Neural crest cell (in vitro differentiated cells): ENCODE results near the gene SLC9C2. TPM values are rescaled to one million over a fixed set of nuclear protein-coding genes. Genes with fewer than 3 reads are reported as not detected.

ENCODE experiments used
- DNase-seq: peaks from one replicate; pipeline ENCODE4 v3.0.0; 2021; ENCODE audit warnings: low read depth, mixed read lengths, low spot score
- H3K27ac Mint-ChIP-seq: one replicate; pipeline ENCODE4 v1.8.0; 2021; ENCODE audit warnings: mild to moderate bottlenecking, mixed read lengths; ENCODE audit not compliant: unreplicated experiment
- H3K27me3 Mint-ChIP-seq: 2 replicates; pipeline ENCODE4 v1.8.0; 2021; ENCODE audit warnings: low read depth, mild to moderate bottlenecking, mixed read lengths
- H3K36me3 Mint-ChIP-seq: 2 replicates; pipeline ENCODE4 v1.8.0; 2021; ENCODE audit warnings: low read depth, mild to moderate bottlenecking, mixed read lengths
- H3K4me1 Mint-ChIP-seq: 2 replicates; pipeline ENCODE4 v1.8.0; 2021; ENCODE audit warnings: mixed read lengths
- H3K4me3 Mint-ChIP-seq: one replicate; pipeline ENCODE4 v1.8.0; 2021; ENCODE audit warnings: mild to moderate bottlenecking, mixed read lengths
- H3K9me3 Mint-ChIP-seq: 2 replicates; pipeline ENCODE4 v1.8.0; 2021; ENCODE audit warnings: mixed read lengths
- total RNA-seq: library from RNA; stranded (reverse); gene quantifications from 2 replicates; pipeline ENCODE4 v1.2.1, GENCODE V29; 2021
- TF ChIP-seq, protein P1 (sequence below): fragments of 200-600 bp; sonication (generic); conservative IDR thresholded peaks from 2 replicates; pipeline ENCODE4 v1.5.0; 2021; ENCODE audit warnings: antibody characterized with exemption, mild to moderate bottlenecking

Gene SLC9C2
- total RNA-seq, 1 donor from 2014 or later = 0.12 TPM

DNA sequence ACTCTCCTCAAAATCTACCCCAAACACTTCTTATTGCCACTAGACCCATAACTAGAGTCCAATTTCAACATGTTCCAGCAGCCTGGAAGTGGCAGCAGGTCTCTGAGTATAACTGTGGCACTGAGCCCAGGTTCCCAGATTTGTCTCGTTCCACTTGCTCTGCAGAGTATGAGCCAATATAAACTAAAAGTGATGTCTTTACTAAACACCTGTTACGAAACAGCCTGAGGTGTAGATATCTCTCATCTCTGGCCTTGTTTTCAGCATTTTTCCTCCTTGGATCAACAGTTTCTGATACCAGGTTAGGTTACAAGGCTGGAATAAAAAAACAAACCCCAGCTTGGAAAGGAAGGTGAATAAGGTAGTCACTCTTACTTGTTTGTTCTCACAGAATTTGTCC is 150.9 kb downstream of the SLC9C2 start:
- peaks cover 8% of the 10 kb centered on the region for H3K36me3 Mint-ChIP-seq
- DNase-seq = no peak
- no peak overlapping the region for H3K27ac Mint-ChIP-seq
- H3K4me3 Mint-ChIP-seq = no peak overlapping the region
- no peaks in the 10 kb centered on the region for H3K4me1 Mint-ChIP-seq
- TF ChIP-seq, protein P1, sequence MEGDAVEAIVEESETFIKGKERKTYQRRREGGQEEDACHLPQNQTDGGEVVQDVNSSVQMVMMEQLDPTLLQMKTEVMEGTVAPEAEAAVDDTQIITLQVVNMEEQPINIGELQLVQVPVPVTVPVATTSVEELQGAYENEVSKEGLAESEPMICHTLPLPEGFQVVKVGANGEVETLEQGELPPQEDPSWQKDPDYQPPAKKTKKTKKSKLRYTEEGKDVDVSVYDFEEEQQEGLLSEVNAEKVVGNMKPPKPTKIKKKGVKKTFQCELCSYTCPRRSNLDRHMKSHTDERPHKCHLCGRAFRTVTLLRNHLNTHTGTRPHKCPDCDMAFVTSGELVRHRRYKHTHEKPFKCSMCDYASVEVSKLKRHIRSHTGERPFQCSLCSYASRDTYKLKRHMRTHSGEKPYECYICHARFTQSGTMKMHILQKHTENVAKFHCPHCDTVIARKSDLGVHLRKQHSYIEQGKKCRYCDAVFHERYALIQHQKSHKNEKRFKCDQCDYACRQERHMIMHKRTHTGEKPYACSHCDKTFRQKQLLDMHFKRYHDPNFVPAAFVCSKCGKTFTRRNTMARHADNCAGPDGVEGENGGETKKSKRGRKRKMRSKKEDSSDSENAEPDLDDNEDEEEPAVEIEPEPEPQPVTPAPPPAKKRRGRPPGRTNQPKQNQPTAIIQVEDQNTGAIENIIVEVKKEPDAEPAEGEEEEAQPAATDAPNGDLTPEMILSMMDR = no peak
- H3K9me3 Mint-ChIP-seq = peaks cover under 1% of the 10 kb centered on the region
- no peaks in the 10 kb centered on the region for H3K27me3 Mint-ChIP-seq

Other genes starting within 250 kb of the SLC9C2 start
- gene PRDX6, start 125.7 kb downstream of the SLC9C2 start, total RNA-seq = 230 and 234 TPM in 2 replicates
- gene TEX50, start 32.3 kb upstream of the SLC9C2 start, total RNA-seq = not detected in 2 replicates
- 2.7 and 3.2 TPM in 2 replicates for gene ANKRD45, start 66.8 kb upstream of the SLC9C2 start, total RNA-seq
- gene KLHL20, start 111.9 kb upstream of the SLC9C2 start, total RNA-seq = 21.5 and 21.9 TPM in 2 replicates
- 33.8 and 34.0 TPM in 2 replicates for gene DARS2, start 221.6 kb upstream of the SLC9C2 start, total RNA-seq
- gene CENPL, start 221.8 kb upstream of the SLC9C2 start, total RNA-seq = 24.3 and 24.8 TPM in 2 replicates